A549 (cell line): ENCODE results near the gene TACC2. TPM values are rescaled to one million over a fixed set of nuclear protein-coding genes. Genes with fewer than 3 reads are reported as not detected.
A peak's percentile ranks its signal among the peaks of the same experiment; 100 is the strongest.

ENCODE experiments used
- ATAC-seq, 2 experiments: fragments of 200-7000 bp in 1 of 2; fragments of >200 bp in 1 of 2; cut with Nextera tagmentation in 1 of 2; cut with Tn5 transposase in 1 of 2; 3 replicates each; pipeline versions ENCODE4 v1.8.0 to v1.9.1; 2018 to 2020; ENCODE audit warnings: mild to moderate bottlenecking in 1 of 2, moderate library complexity in 1 of 2
- CTCF ChIA-PET: fragments of 300-600 bp; sonication (Branson Sonifier 250); formaldehyde crosslinking; extraction: SDS; loops from one replicate; lab custom pipeline; 2021; ENCODE audit warnings: antibody characterized with exemption, inconsistent platforms; lab: Yijun Ruan, JAX
- POLR2A ChIA-PET: fragments of 350-600 bp; formaldehyde crosslinking; extraction: SDS; loops from one replicate; lab custom pipeline; 2021; ENCODE audit warnings: antibody characterized with exemption, inconsistent platforms; lab: Yijun Ruan, JAX
- DNase-seq, 2 experiments: peaks; one replicate each; pipeline versions ENCODE4 v3.0.0 to v3.0.0-alpha.2; 2011 to 2016; ENCODE audit warnings: low read depth in 1 of 2, low spot score in 1 of 2
- FAIRE-seq: peaks from 2 replicates; lab custom pipeline; 2011; peaks lifted over from hg19 to GRCh38; lab: Jason Lieb, UNC
- H3K27ac ChIP-seq, 2 experiments: fragments of >200 bp; sonication (Bioruptor Twin); formaldehyde crosslinking; 3 replicates each; pipeline ENCODE4 v1.5.1; 2016 to 2017
- H3K4me1 ChIP-seq: fragments of >200 bp; sonication (Bioruptor Twin); formaldehyde crosslinking; 3 replicates; pipeline ENCODE4 v1.6.1; 2016
- H3K4me2 ChIP-seq: fragments of >200 bp; sonication (Bioruptor Twin); formaldehyde crosslinking; 3 replicates; pipeline ENCODE4 v1.6.1; 2016
- H3K4me3 ChIP-seq: fragments of >200 bp; sonication (Bioruptor Twin); formaldehyde crosslinking; 3 replicates; pipeline ENCODE4 v1.5.1; 2016
- H3K9me3 ChIP-seq: fragments of >200 bp; sonication (Bioruptor Twin); formaldehyde crosslinking; 3 replicates; pipeline ENCODE4 v1.6.1; 2016
- EHMT2 ChIP-seq: fragments of 200-600 bp; sonication (generic); IDR thresholded peaks from 2 replicates; pipeline ENCODE4 v1.6.1; 2016; ENCODE audit warnings: antibody characterized with exemption, low read depth, mild to moderate bottlenecking, moderate library complexity
- FOXS1 ChIP-seq: fragments of 250-450 bp; sonication (Bioruptor Pico); IDR thresholded peaks from 2 replicates; pipeline ENCODE4 v1.5.0; 2020; ENCODE audit warnings: mild to moderate bottlenecking, moderate library complexity
- HDAC2 ChIP-seq: fragments of 200-600 bp; sonication (generic); IDR thresholded peaks from 2 replicates; pipeline ENCODE4 v1.6.1; 2016
- HOXA7 ChIP-seq: fragments of 250-450 bp; sonication (Bioruptor Pico); IDR thresholded peaks from 2 replicates; pipeline ENCODE4 v1.5.0; 2020; ENCODE audit warnings: mild to moderate bottlenecking, moderate library complexity
- MAFK ChIP-seq: fragments of 450-650 bp; IDR thresholded peaks from 2 replicates; pipeline ENCODE4 v1.6.1; 2014; ENCODE audit not compliant: partially characterized antibody
- MAZ ChIP-seq: fragments of 150-350 bp; IDR thresholded peaks from 2 replicates; pipeline ENCODE4 v1.6.1; 2014; ENCODE audit warnings: antibody characterized with exemption, low read depth, low read length, borderline replicate concordance
- POLR2AphosphoS2 ChIP-seq: conservative IDR thresholded peaks from 2 replicates; pipeline ENCODE4 v1.6.1; 2012; ENCODE audit warnings: low read length, improper control_type of control experiment, inconsistent platforms
- RAD21 ChIP-seq, 2 experiments: fragments of >200 bp in 1 of 2; sonication (Bioruptor Twin) in 1 of 2; formaldehyde crosslinking in 1 of 2; IDR thresholded peaks in 1 of 2; conservative IDR thresholded peaks in 1 of 2; 2 replicates in 1 of 2; 3 replicates in 1 of 2; pipeline ENCODE4 v1.6.1; 2012 to 2018; ENCODE audit warnings: inconsistent platforms in 1 of 2
- RFX5 ChIP-seq: fragments of 450-650 bp; IDR thresholded peaks from 2 replicates; pipeline ENCODE4 v1.7.1; 2014; ENCODE audit warnings: antibody characterized with exemption, mild to moderate bottlenecking, moderate library complexity
- ZFP36 ChIP-seq: fragments of 450-650 bp; IDR thresholded peaks from 2 replicates; pipeline ENCODE4 v1.6.1; 2014; ENCODE audit warnings: borderline replicate concordance; ENCODE audit not compliant: partially characterized antibody
- whole genome bisulfite sequencing: methylation state at CpG from one replicate; pipeline ENCODE4 v1.1.6; 2017; ENCODE audit errors: missing lambda C conversion rate; 5-methylcytosine and 5-hydroxymethylcytosine counted together
- polyA plus RNA-seq, 4 experiments: library from polyadenylated mRNA; depleted of rRNA in 3 of 4; stranded (reverse); fragments of >200 nt; fragmentation: RNase III in 1 of 4; extraction: RNeasy Plus Mini Kit Qiagen cat#74134 plus additional on column Dnase treatment in 1 of 4; gene quantifications; 2 replicates in 3 of 4; 3 replicates in 1 of 4; pipeline ENCODE4 v1.2.3, GENCODE V29; 2011 to 2017
- TF ChIP-seq, protein P1 (sequence below): fragments of 250-450 bp; sonication (Bioruptor Pico); IDR thresholded peaks from 2 replicates; pipeline ENCODE4 v1.5.0; 2021; ENCODE audit warnings: mild to moderate bottlenecking, moderate library complexity, borderline replicate concordance
- TF ChIP-seq, protein P2 (sequence below): fragments of 450-650 bp; IDR thresholded peaks from 2 replicates; pipeline ENCODE4 v1.6.1; 2014; ENCODE audit warnings: antibody characterized with exemption
- TF ChIP-seq, protein P3 (sequence below): fragments of >200 bp; sonication (Bioruptor Twin); formaldehyde crosslinking; IDR thresholded peaks from 3 replicates; pipeline ENCODE4 v1.6.1; 2016

TACC2 gene
- polyA plus RNA-seq, 2 of the 4 experiments (the other 2 are of a cell fraction): 83.3 to 128 TPM

DNA sequence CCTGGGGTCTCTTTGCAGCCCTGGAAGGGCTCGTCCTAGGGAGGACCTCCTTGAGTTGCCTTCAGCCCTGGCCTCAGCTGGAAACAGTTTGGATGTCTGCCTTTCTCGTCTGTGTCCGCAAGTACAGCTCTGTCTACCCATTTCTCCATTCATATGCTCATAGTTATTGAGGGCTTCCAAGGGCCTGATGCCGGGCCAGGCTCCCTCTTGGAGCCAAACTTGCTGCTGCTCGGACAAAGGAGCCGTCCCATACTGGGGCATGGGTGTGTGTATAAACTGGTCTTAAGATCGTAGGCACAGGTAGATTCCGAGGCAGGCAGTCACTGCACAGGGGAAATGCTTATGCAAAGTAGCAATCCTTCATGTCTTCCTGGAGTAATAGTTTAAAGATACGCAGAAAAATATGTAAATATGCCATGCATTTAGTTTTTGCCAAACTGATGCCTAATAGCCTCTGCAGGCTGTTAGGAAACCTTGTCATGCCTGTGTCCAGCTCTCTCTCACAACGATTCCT is 165.1 kb downstream of the TACC2 start:
- TF ChIP-seq, protein P1, sequence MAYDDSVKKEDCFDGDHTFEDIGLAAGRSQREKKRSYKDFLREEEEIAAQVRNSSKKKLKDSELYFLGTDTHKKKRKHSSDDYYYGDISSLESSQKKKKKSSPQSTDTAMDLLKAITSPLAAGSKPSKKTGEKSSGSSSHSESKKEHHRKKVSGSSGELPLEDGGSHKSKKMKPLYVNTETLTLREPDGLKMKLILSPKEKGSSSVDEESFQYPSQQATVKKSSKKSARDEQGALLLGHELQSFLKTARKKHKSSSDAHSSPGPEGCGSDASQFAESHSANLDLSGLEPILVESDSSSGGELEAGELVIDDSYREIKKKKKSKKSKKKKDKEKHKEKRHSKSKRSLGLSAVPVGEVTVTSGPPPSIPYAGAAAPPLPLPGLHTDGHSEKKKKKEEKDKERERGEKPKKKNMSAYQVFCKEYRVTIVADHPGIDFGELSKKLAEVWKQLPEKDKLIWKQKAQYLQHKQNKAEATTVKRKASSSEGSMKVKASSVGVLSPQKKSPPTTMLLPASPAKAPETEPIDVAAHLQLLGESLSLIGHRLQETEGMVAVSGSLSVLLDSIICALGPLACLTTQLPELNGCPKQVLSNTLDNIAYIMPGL: no peak
- TF ChIP-seq HOXA7 (CRISPR knock-in tag) (no peak), HDAC2 (no peak), ZFP36 (no peak), POLR2AphosphoS2 (no peak), RAD21 (conservative IDR thresholded peaks at IDR 0.05 in 1 of 2, IDR thresholded peaks at IDR 0.05 in 1 of 2) (no peak), FOXS1 (no peak), MAZ (no peak)
- TF ChIP-seq, protein P2, sequence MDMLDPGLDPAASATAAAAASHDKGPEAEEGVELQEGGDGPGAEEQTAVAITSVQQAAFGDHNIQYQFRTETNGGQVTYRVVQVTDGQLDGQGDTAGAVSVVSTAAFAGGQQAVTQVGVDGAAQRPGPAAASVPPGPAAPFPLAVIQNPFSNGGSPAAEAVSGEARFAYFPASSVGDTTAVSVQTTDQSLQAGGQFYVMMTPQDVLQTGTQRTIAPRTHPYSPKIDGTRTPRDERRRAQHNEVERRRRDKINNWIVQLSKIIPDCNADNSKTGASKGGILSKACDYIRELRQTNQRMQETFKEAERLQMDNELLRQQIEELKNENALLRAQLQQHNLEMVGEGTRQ: no peak
- TF ChIP-seq, protein P3, sequence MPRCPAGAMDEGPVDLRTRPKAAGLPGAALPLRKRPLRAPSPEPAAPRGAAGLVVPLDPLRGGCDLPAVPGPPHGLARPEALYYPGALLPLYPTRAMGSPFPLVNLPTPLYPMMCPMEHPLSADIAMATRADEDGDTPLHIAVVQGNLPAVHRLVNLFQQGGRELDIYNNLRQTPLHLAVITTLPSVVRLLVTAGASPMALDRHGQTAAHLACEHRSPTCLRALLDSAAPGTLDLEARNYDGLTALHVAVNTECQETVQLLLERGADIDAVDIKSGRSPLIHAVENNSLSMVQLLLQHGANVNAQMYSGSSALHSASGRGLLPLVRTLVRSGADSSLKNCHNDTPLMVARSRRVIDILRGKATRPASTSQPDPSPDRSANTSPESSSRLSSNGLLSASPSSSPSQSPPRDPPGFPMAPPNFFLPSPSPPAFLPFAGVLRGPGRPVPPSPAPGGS: no peak
- DNase-seq (no peak), FAIRE-seq (no peak), ATAC-seq (no peak; a peak in 2 of 6 replicates)
- no peak overlapping the region for H3K4me3 ChIP-seq
- 73% methylated on average over 9 of the region's 10 CpGs for WGBS
- H3K9me3 ChIP-seq: no peaks in the 10 kb centered on the region
- peaks cover 13% of the 10 kb centered on the region; the same call in 2 of the 3 replicates for H3K4me1 ChIP-seq
- CTCF ChIA-PET: interaction anchor here (1.3 to 1.7 kb wide), 3 partner anchors 8 to 102 kb away, joined by 4 to 7 read pairs (median 5); no protein-coding TSS in a partner anchor
- no peak overlapping the region for H3K4me2 ChIP-seq
- POLR2A ChIA-PET: no interaction called here
- peak overlapping the region in 1 of 2 experiments; percentile 46; a peak in 1 of 6 replicates for H3K27ac ChIP-seq

DNA sequence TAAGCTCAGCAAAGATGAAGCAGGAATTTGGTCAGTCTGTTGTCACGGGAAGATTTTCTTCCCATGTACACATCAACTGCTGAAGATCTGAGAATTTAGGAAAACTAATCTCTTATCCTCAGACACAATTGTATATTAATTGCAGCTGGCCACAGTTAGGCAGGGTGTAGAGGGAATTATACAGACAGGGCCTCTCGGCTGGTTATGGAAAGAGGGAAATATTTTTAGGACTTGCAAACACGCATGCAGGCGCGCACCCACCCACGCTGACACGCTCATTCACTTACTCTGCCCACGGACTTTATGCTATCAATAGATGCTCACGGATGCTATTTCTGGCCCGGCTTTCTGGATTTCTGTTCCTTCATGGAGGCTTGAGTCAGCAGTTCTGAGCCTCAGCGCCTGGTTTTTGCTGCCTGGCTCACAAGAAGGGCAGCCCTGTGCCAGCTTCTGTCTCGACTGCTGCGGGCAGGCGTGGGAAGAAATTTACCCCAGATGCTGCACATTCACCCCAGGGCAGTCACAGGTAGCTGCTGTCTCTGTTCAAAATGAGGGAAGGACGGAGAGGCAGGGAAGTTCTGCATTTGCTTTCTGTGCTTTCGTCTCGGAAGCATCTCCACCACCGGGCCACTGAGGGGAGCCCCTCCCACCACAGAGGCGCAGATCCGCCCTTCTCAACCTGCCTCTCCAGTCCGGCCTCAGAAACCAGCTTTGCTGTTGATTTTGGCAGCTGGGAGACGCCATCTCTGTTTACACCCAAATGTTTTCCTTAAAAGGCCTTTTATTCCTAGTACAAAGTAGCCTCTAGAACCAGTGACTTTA is 165.8 kb downstream of the TACC2 start:
- CTCF ChIA-PET: interaction anchor here (1.0 to 1.7 kb wide), 5 partner anchors 8 to 103 kb away, joined by 3 to 7 read pairs (median 5); no protein-coding TSS in a partner anchor
- no peak overlapping the region for H3K4me2 ChIP-seq
- ATAC-seq (no peak; a peak in 2 of 6 replicates), DNase-seq (no peak), FAIRE-seq (no peak)
- TF ChIP-seq, protein P3: no peak
- peak; percentile 20 for TF ChIP-seq MAFK
- no peak for TF ChIP-seq EHMT2
- POLR2A ChIA-PET: no interaction called here
- peaks cover 13% of the 10 kb centered on the region; the same call in 2 of the 3 replicates for H3K4me1 ChIP-seq
- H3K4me3 ChIP-seq: no peak overlapping the region
- peak overlapping the region in 1 of 2 experiments; percentile 46; a peak in 1 of 6 replicates for H3K27ac ChIP-seq
- WGBS: 89% methylated on average over 21 of the region's 22 CpGs
- H3K9me3 ChIP-seq: no peaks in the 10 kb centered on the region

DNA sequence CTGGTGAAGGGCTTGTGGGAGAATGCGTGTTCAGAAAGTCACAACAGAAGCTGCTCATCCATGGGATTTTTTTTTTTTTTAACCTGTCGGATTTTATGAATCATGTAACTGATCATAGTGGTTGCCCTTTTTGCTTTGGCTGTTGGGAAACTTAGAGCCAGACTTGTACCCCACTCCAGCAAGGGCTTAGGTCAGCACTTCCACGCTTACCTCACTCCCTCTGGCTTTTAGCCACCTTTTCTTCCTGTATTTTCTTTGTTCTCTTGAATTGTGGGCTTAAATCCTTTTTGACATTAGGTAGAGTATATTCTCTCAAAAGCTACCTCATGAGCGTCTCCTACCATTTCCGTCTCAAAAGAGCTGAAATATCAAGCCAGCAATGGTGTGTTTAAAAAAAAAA is 168.5 kb downstream of the TACC2 start:
- no peak for TF ChIP-seq HDAC2
- TF ChIP-seq RFX5: no peak
- no peak for TF ChIP-seq MAZ
- ATAC-seq (no peak), FAIRE-seq (no peak), DNase-seq (no peak)
- ChIA-PET POLR2A (no interaction called here), CTCF (interaction anchor here (0.9 to 4.4 kb wide), 3 partner anchors 11 to 110 kb away, joined by 3 to 26 read pairs (median 5); no protein-coding TSS in a partner anchor)
- 93% methylated on average over 5 of the region's 5 CpGs for WGBS
- Histone ChIP-seq H3K27ac (no peak overlapping the region), H3K9me3 (no peaks in the 10 kb centered on the region), H3K4me3 (no peak overlapping the region), H3K4me1 (peaks cover 14% of the 10 kb centered on the region), H3K4me2 (no peak overlapping the region)
